Head of caudate nucleus (tissue), 42 donors: Measurements from ENCODE around the gene CTRL.
A peak's percentile ranks its signal among the peaks of the same experiment; 100 is the strongest.
"Not testable (repeated sequence)": the region's sequence is repeated elsewhere in the genome, so short reads cannot be mapped to it uniquely, and the experiment has no call there.

Source experiments
- DNase-seq, 42 donors: peaks; one replicate each; pipeline versions ENCODE4 v3.0.0 to v3.0.0-alpha.2; 2020 to 2021; ENCODE audit warnings: mixed read lengths in 7 of 42
- intact Hi-C: fragments of 100-400 bp; cut with DNase I; formaldehyde crosslinking; loops from one replicate; pipeline ENCODE4 v1.15.0; 2022

Gene CTRL

GRCh38 chr16:67931712-67932461, at the start of gene CTRL:
TSS of gene CTRL (minus strand) at chr16:67931862. CDS start at chr16:67931852, 10 bp downstream.
- intact Hi-C loops: no loop called here
- peak in 1 of 42 donors; percentile 10 for DNase-seq

GRCh38 chr16:67979955-67980678, 48.5 kb upstream of the CTRL start, which contains the start of gene DPEP3:
TSS of gene DPEP3 (minus strand) at chr16:67980499. CDS start at chr16:67980380, 119 bp downstream.
- no peak for DNase-seq
- intact Hi-C loops: no loop called here

GRCh38 chr16:67977469-67978227, 46.0 kb upstream of the CTRL start:
- intact Hi-C loops: no loop called here

GRCh38 chr16:67977005-67977404, 45.3 kb upstream of the CTRL start:
- intact Hi-C loops: no loop called here
- no peak for DNase-seq

More at GRCh38 chr16:67977469-67978227, 46.0 kb upstream of the CTRL start:
- no peak for DNase-seq

GRCh38 chr16:67976205-67976604, 44.5 kb upstream of the CTRL start:
- intact Hi-C loops: no loop called here
- no peak for DNase-seq

GRCh38 chr16:67975321-67976105, 43.9 kb upstream of the CTRL start:
- DNase-seq: no peak
- intact Hi-C loops: no loop called here

GRCh38 chr16:67972285-67972684, 40.6 kb upstream of the CTRL start:
- DNase-seq, intact Hi-C loops: not testable (repeated sequence)

- intact Hi-C loops: no loop called here
- no peak for DNase-seq
These were observed 39.4 kb upstream of the CTRL start for GRCh38 chr16:67971111-67971510.

GRCh38 chr16:67969254-67970039, 37.8 kb upstream of the CTRL start:
- DNase-seq: no peak
- intact Hi-C loops: no loop called here

- intact Hi-C loops: no loop called here
- DNase-seq: peak in 41 of 42 donors; percentile 28 to 86 (median 72)
These were observed 37.0 kb upstream of the CTRL start, which contains the start of gene SLC12A4 for GRCh38 chr16:67968400-67969253. TSS of gene SLC12A4 (minus strand) at chr16:67968637. CDS start at chr16:67968553, 84 bp downstream.

GRCh38 chr16:67967958-67968399, 36.3 kb upstream of the CTRL start:
- intact Hi-C loops: no loop called here
- peak in 6 of 42 donors; percentile 14 to 56 (median 36) for DNase-seq

GRCh38 chr16:67967183-67967957, 35.7 kb upstream of the CTRL start:
- intact Hi-C loops: no loop called here
- DNase-seq: no peak

- DNase-seq: no peak
These were observed 35.0 kb upstream of the CTRL start for GRCh38 chr16:67966549-67967182.

GRCh38 chr16:67965668-67966548, 34.2 kb upstream of the CTRL start:
- intact Hi-C loops: no loop called here
- no peak for DNase-seq

More at GRCh38 chr16:67966549-67967182, 35.0 kb upstream of the CTRL start:
- intact Hi-C loops: no loop called here
